Osteocyte (in vitro differentiated cells): ENCODE measurements around the gene FGF18. TPM values are rescaled to one million over a fixed set of nuclear protein-coding genes. Genes with fewer than 3 reads are reported as not detected.

ENCODE experiments used
- DNase-seq: peaks from one replicate; pipeline ENCODE4 v3.0.0; 2021; ENCODE audit warnings: mixed read lengths; ENCODE audit not compliant: unreplicated experiment; ENCODE audit errors: extremely low spot score
- H3K27ac Mint-ChIP-seq: one replicate; pipeline ENCODE4 v1.8.0; 2021; ENCODE audit warnings: mild to moderate bottlenecking, mixed read lengths; ENCODE audit not compliant: unreplicated experiment
- H3K27me3 Mint-ChIP-seq: one replicate; pipeline ENCODE4 v1.8.0; 2021; ENCODE audit warnings: mixed read lengths; ENCODE audit not compliant: unreplicated experiment
- H3K36me3 Mint-ChIP-seq: one replicate; pipeline ENCODE4 v1.8.0; 2021; ENCODE audit warnings: mixed read lengths; ENCODE audit not compliant: unreplicated experiment
- H3K4me1 Mint-ChIP-seq: one replicate; pipeline ENCODE4 v1.8.0; 2021; ENCODE audit warnings: mixed read lengths; ENCODE audit not compliant: unreplicated experiment
- H3K4me3 Mint-ChIP-seq: one replicate; pipeline ENCODE4 v1.8.0; 2021; ENCODE audit warnings: mild to moderate bottlenecking, moderate library complexity, mixed read lengths; ENCODE audit not compliant: unreplicated experiment
- H3K9me3 Mint-ChIP-seq: one replicate; pipeline ENCODE4 v1.8.0; 2021; ENCODE audit warnings: mixed read lengths; ENCODE audit not compliant: unreplicated experiment
- CTCF ChIP-seq: fragments of 200-600 bp; sonication (generic); IDR thresholded peaks from 2 replicates; pipeline ENCODE4 v1.5.0; 2021; ENCODE audit warnings: antibody characterized with exemption, mild to moderate bottlenecking, moderate library complexity
- total RNA-seq: library from RNA; stranded (reverse); gene quantifications from 2 replicates; pipeline ENCODE4 v1.2.1, GENCODE V29; 2021

The FGF18 gene
- total RNA-seq, 1 donor from 2014 or later = 5.9 TPM

DNA sequence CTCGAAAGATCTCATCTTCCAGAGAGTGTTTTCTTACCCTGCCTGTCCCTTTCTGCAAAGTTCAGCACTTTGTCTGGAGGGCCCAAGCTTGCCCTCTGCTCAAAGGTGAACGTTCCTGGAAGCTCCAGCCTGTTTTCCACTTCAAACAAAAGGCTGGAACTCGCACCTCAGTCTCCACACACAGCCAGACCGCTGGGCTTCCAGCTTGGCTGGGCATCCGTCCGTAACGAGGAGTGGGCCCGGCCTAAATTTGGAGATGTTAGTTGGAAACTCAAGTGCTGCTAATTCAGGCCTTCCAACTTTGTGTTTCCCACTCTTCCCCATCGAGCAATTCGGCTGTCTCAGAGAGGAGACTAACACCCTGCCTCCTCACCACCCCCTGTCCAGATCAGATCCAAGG, 35.1 kb downstream of the FGF18 start:
- Mint-ChIP-seq H3K36me3 (no peaks in the 10 kb centered on the region), H3K27me3 (peaks cover 3% of the 10 kb centered on the region), H3K4me3 (no peak overlapping the region), H3K9me3 (no peaks in the 10 kb centered on the region), H3K27ac (no peak overlapping the region), H3K4me1 (peaks cover 13% of the 10 kb centered on the region)
- no peak for DNase-seq
- no peak for TF ChIP-seq CTCF

- no peaks in the 10 kb centered on the region for H3K9me3 Mint-ChIP-seq
- H3K36me3 Mint-ChIP-seq = no peaks in the 10 kb centered on the region
- H3K4me3 Mint-ChIP-seq = no peak overlapping the region
- no peak for DNase-seq
- H3K27me3 Mint-ChIP-seq = peaks cover 3% of the 10 kb centered on the region
- no peak overlapping the region for H3K27ac Mint-ChIP-seq
- no peak for TF ChIP-seq CTCF
- H3K4me1 Mint-ChIP-seq = peaks cover 4% of the 10 kb centered on the region
Observed at GRCh38 chr5:171455522-171455921, 36.1 kb downstream of the FGF18 start.

DNA sequence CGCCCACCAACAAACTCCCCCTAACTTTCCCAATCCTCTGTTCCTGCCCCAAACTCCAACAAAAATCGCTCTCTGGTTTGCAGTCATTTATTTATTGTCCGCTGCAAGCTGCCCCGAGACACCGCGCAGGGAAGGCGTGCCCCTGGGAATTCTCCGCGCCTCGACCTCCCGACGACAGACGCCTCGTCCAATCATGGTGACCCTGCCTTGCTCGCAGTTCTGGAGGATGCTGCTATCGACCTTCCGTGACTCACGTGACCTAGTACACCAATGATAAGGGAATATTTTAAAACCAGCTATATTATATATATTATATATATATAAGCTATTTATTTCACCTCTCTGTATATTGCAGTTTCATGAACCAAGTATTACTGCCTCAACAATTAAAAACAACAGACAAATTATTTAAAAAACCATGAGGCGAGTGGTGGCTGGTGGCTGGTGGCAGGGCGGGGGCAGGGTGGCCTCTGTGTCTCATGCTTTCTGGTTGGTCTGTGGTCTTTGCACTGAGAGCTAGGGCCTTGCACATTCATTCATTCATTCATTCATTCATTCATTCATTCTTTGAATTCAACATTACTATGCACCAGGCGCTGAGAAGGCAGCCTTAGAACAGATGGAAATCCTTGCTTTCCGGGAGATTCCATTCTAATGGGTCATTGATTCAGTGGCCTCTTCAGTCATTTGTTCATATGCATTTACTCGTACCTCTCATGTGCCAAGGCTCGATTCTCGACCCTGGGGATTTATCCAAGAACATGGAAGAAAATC, 37.9 kb downstream of the FGF18 start:
- no peak overlapping the region for H3K4me3 Mint-ChIP-seq
- no peaks in the 10 kb centered on the region for H3K36me3 Mint-ChIP-seq
- DNase-seq = no peak
- TF ChIP-seq CTCF = no peak
- H3K4me1 Mint-ChIP-seq = no peaks in the 10 kb centered on the region
- peaks cover 3% of the 10 kb centered on the region for H3K27me3 Mint-ChIP-seq
- no peaks in the 10 kb centered on the region for H3K9me3 Mint-ChIP-seq
- H3K27ac Mint-ChIP-seq = no peak overlapping the region

GRCh38 chr5:171459839-171460238, 40.4 kb downstream of the FGF18 start:
- H3K9me3 Mint-ChIP-seq = no peaks in the 10 kb centered on the region
- DNase-seq = no peak

More at GRCh38 chr5:171459839-171460238, 40.4 kb downstream of the FGF18 start:
- no peaks in the 10 kb centered on the region for H3K4me1 Mint-ChIP-seq
- H3K4me3 Mint-ChIP-seq = no peak overlapping the region
- no peaks in the 10 kb centered on the region for H3K36me3 Mint-ChIP-seq
- peaks cover 6% of the 10 kb centered on the region for H3K27me3 Mint-ChIP-seq
- TF ChIP-seq CTCF = no peak
- no peak overlapping the region for H3K27ac Mint-ChIP-seq
